Measurements from ENCODE around the gene AGBL4. TPM values are rescaled to one million over a fixed set of nuclear protein-coding genes. Genes with fewer than 3 reads are reported as not detected.

AGBL4 gene
- total and polyA plus RNA-seq, 2 of the 4 experiments (the other 2 are of a cell fraction): not detected

DNA sequence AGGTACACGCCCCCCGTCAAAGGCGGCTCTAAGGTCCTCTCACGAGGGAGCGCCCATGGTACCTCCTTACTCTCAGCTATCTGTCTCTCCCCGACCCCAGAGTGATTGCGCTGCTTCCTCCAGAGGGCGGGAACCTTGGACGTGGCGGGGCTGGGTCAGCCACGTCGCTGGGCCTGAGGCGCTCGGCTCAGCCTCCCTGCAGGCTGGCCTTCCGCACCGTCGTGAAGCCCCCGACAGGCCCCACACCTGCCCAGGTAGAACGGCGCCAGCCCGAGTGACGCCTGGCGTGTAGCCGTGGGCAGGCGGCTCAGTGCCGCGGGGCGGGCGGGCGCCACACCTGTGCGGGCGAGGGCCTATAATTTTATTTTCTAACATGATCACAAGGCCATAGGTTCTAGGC, 1124.9 kb downstream of the AGBL4 start:
- dilution Hi-C loops (cut with HindIII; ENCODE audit: low sequenced_read_pairs, unreplicated experiment): no loop called here
- in situ Hi-C loops (cut with MboI; ENCODE audit: low sequenced_read_pairs): no loop called here
- ATAC-seq (ENCODE audit: low read depth): no peak

More for the DNA sequence above, 1124.9 kb downstream of the AGBL4 start:
- TF ChIP-seq RAD21 (IDR thresholded peaks at IDR 0.05; ENCODE audit: low read length) (no peak), BHLHE40 (IDR thresholded peaks at IDR 0.05; ENCODE audit: low read depth, low read length) (no peak), NFE2L2 (IDR thresholded peaks at IDR 0.05; ENCODE audit: low read depth, low read length) (no peak), MXI1 (IDR thresholded peaks at IDR 0.05; ENCODE audit: borderline replicate concordance, low read depth, low read length) (no peak)
- TF ChIP-seq, protein P1, sequence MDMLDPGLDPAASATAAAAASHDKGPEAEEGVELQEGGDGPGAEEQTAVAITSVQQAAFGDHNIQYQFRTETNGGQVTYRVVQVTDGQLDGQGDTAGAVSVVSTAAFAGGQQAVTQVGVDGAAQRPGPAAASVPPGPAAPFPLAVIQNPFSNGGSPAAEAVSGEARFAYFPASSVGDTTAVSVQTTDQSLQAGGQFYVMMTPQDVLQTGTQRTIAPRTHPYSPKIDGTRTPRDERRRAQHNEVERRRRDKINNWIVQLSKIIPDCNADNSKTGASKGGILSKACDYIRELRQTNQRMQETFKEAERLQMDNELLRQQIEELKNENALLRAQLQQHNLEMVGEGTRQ (IDR thresholded peaks at IDR 0.05; ENCODE audit: low read depth, low read length): no peak
- TF ChIP-seq, protein P2, sequence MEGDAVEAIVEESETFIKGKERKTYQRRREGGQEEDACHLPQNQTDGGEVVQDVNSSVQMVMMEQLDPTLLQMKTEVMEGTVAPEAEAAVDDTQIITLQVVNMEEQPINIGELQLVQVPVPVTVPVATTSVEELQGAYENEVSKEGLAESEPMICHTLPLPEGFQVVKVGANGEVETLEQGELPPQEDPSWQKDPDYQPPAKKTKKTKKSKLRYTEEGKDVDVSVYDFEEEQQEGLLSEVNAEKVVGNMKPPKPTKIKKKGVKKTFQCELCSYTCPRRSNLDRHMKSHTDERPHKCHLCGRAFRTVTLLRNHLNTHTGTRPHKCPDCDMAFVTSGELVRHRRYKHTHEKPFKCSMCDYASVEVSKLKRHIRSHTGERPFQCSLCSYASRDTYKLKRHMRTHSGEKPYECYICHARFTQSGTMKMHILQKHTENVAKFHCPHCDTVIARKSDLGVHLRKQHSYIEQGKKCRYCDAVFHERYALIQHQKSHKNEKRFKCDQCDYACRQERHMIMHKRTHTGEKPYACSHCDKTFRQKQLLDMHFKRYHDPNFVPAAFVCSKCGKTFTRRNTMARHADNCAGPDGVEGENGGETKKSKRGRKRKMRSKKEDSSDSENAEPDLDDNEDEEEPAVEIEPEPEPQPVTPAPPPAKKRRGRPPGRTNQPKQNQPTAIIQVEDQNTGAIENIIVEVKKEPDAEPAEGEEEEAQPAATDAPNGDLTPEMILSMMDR (conservative IDR thresholded peaks at IDR 0.05; ENCODE audit: low read depth, low read length): no peak
- Histone ChIP-seq H2AK5ac (ENCODE audit: low read depth, low read length) (no peak overlapping the region), H3K36me3 (ENCODE audit: control insufficient read depth, insufficient read depth, low read length) (no peaks in the 10 kb centered on the region), H2BK5ac (ENCODE audit: low read depth, low read length, poor library complexity, severe bottlenecking) (no peak overlapping the region), H2BK15ac (ENCODE audit: low read depth, low read length) (no peak overlapping the region), H3K4me3 (ENCODE audit: insufficient read depth, low read depth, low read length) (no peak overlapping the region), H2AK9ac (replicated peaks; ENCODE audit: low read depth, low read length, poor library complexity) (no peak overlapping the region), H3K18ac (ENCODE audit: low read depth, low read length) (no peak overlapping the region), H3K14ac (replicated peaks; ENCODE audit: low read depth, low read length) (no peak overlapping the region), H3K27me3 (ENCODE audit: control insufficient read depth, insufficient read depth, low read length) (no peaks in the 10 kb centered on the region), H2AFZ (replicated peaks; ENCODE audit: low read length, poor library complexity) (no peak overlapping the region), H3K79me1 (ENCODE audit: low read depth in 1 of 2, low read length in 2 of 2) (no peaks in the 10 kb centered on the region), H3K56ac (ENCODE audit: extremely low read depth, insufficient read depth, low read length) (no peak overlapping the region), H3K4me1 (ENCODE audit: control insufficient read depth, insufficient read depth, low read length) (no peaks in the 10 kb centered on the region), H3K23ac (ENCODE audit: low read depth, low read length) (no peak overlapping the region), H3K4ac (ENCODE audit: low read depth, low read length) (no peak overlapping the region), H3K27ac (ENCODE audit: insufficient read depth, low read length) (no peak overlapping the region), H2BK120ac (ENCODE audit: low read depth, low read length) (no peak overlapping the region), H3K9me3 (ENCODE audit: control insufficient read depth, insufficient read depth, low read length) (peaks cover 6% of the 10 kb centered on the region), H3K9ac (ENCODE audit: low read depth, low read length) (no peak overlapping the region), H4K5ac (ENCODE audit: low read depth, low read length) (no peak overlapping the region), H4K20me1 (ENCODE audit: insufficient read depth, low read length) (no peaks in the 10 kb centered on the region), H4K8ac (ENCODE audit: low read depth in 2 of 2, low read length in 2 of 2) (no peak overlapping the region), H2BK20ac (ENCODE audit: low read depth, low read length) (no peak overlapping the region), H3K4me2 (ENCODE audit: low read depth, low read length) (no peak overlapping the region), H3K9me1 (ENCODE audit: insufficient read depth, low read length) (no peaks in the 10 kb centered on the region), H4K91ac (ENCODE audit: insufficient read depth, low read depth, low read length) (no peak overlapping the region)
- no TSS peak for BruUV-seq (replicated peaks)
- WGBS, 2 experiments (ENCODE audit: extremely low coverage in 2 of 2, insufficient read length in 1 of 2): no CpG with 5 or more reads among the region's 32 CpGs
- ChIA-PET CTCF (no interaction called here), POLR2A (ENCODE audit: unreplicated experiment) (no interaction called here)
- intact Hi-C loops (cut with micrococcal nuclease): no loop called here
- no peak for DNase-seq
